Raji (cell line): ENCODE data around the gene LPP.

Experiments used
- POLR2A ChIP-seq: IDR thresholded peaks from 2 replicates; pipeline ENCODE4 v1.6.1; 2011; ENCODE audit warnings: low read depth, low read length, control low read depth; ENCODE audit not compliant: insufficient read depth

The LPP gene

DNA sequence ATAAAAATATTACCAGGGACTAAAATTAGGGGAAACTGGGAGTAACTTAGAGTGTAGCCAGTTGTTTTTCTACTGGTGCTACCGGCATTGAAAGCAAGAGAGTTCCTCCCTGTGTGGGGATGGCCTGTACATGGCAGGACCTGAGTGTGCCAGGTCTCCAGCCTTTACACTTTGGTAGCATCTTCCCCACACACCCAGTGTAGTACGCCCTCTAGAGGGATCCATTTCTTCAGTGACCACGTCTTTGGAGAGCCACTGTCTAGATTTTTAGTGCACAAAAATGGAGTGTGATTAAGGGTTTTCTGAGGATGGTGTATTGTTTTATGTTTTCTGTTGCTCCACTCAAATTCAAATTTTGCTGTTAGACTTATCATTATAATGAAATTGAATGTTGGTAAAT, 510.8 kb downstream of the LPP start:
- no peak for TF ChIP-seq POLR2A

DNA sequence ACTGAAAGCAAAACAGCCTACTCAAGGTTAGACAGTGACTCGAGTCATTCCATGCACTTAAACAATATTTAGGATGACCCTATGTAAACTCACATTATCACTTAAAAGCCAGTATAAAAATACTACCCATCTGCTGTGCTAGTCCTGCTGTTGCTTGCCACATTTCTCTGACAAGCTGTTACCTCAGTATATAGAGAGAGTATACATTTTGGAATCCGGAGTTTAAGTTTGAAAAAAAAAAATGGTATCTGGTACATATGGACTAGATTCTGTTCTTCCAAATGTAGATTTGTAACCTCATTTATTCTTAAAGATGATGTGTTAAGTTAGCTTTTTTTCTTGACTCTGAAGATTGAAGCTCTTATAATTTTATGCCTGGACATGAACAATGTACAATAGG, 514.0 kb downstream of the LPP start:
- TF ChIP-seq POLR2A = no peak

DNA sequence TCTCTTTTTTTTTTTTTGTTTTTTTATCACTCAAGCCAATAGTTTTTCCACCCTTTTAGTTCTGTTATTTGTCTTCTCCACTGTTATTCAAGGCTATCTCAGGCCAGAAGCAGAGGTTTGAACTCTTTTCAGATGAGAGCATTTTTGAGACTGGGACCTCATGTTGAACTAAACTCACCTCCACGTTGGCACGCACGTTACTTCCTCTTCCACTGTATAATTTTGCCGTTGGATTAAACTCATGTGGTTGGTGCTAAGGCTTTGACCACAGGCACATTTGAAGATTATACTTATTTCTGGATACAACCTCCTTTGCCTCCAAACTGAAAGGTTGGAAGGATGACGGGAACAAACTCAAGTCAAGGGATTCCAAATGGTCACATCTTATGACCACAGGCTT, 516.5 kb downstream of the LPP start:
- no peak for TF ChIP-seq POLR2A

DNA sequence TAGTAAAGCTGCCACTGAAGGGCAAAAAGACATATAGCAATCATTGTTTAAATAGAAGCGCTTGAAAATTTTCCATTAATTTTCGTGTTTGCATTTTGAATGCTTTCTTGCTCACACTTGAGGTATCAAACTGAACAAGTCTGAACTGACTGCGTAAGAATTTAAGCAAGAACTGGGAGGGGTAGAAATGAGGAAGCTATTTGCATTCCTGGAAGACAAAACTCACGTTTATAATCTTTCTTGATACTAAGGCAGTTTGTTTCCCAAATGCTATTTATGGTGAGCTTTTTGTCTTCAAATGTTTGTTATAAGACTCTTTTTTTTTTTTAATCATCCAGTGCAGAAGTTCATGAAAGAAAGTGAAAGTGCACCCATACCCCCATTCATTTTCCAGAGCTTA, 518.0 kb downstream of the LPP start:
- no peak for TF ChIP-seq POLR2A

DNA sequence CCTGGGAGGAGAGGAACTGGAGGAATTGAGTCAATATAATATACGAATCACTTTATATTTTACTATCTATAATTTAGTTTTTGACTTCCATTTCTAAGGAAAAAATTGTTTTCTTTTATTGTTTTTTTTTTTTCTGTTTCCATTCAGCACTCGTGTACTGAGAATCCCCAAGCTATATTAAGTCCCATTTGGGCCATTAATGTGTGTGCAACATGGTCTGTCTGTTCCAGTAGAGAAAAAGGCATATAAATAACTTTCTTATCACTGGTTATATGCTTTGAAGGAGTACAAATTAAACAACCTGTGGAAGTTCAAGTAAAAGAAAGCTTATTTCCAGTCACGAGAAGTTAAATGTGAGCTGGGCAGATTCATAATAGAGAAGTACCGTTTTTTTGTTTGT, 518.9 kb downstream of the LPP start:
- TF ChIP-seq POLR2A = no peak

DNA sequence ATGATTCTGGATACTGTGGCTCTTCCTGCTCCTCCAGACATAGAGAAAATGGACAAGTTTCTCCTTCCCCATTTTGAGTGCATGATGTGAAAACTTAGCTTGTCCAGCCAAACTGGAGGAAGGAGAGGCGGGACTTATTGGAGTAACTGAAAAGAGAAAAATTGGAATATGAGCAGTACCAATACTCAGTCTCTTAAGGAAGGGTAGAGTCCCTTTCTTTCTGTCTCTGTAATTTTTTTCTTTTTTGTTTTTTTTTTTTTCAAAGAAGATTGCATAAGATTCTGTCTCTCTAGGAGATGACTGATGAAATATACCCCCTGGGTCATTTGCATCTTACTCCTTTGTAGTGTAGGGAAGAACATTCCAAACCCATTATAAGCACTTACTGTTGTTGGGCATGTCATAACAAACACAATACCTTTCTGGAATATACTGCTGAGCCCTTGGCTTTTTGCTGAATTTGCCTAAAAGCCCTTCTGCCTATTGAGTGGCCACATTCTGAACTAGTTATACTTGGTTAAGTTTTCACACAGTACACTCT, 519.8 kb downstream of the LPP start:
- no peak for TF ChIP-seq POLR2A

DNA sequence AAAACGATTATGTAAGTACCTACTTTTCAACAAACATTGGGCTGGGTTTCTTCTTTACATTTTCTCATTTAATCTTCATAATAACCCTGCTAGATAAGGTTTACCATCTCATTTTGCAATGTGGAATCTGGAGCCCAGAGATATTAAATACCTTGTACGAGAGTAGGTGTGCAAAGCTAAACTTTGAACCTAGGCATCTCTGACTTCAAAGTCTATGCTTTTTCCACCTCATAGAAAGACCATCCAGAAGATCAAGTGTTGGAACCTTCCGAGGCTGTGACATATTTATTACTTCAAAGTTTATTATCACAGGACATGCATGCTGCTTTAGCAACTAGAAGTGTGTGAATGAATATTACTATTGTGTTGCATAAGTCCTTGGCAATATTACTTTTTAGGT, 520.6 kb downstream of the LPP start:
- no peak for TF ChIP-seq POLR2A

DNA sequence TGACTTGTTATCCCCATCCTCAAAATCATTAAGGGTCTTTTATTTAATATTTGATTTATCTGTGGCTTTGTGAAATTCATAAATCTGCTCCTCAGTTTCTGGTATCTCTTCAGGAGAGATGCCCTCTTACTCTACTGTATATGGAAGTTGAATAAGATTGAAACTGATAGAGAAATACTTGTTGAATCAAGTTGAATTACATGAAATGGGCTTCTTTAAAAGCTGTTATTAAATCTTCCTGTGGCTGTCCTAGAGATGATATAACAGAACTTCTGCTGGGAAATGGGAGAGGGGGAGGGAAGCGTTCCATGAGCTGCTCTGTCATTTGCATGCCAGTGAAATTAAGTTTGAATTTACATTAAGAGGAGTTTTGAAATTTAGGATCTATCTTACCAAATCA, 523.4 kb downstream of the LPP start:
- no peak for TF ChIP-seq POLR2A

DNA sequence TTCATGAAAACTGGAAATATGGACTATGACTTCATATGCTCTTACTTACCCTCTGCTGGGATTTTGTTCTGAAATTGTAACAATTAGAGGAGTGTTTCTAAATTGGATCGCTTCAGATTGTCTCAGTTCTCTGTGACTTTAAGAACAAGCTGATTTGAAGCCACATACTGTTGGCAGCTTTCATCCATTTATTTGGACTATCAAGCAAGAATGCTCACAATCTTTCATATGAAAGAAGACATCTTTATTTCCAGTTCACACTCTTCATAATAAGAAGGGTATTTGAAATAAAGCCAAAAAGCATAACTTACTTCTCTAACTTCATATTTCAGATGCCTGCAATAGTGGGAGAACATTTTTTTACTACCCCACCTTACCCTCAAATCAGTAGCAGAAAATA, 526.2 kb downstream of the LPP start:
- no peak for TF ChIP-seq POLR2A

DNA sequence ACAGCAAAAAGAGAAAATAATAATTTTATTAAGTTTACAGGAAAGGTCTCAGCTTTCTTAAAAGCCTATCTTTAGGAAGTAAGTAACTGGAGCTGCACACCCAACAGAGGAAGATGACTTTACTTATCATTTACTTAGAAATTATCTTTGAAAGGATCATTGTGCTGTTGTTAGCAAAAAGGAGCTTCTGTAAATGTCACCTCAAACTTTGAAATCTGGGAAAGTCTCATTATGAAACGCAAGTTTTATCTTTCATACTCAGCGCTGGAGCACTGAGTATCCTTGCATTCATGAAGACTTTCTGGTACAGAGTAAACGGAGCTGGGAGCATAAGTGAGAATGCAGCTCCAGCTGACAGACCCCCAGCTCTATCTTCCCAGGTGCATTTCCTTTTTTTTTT, 526.6 kb downstream of the LPP start:
- TF ChIP-seq POLR2A = no peak

DNA sequence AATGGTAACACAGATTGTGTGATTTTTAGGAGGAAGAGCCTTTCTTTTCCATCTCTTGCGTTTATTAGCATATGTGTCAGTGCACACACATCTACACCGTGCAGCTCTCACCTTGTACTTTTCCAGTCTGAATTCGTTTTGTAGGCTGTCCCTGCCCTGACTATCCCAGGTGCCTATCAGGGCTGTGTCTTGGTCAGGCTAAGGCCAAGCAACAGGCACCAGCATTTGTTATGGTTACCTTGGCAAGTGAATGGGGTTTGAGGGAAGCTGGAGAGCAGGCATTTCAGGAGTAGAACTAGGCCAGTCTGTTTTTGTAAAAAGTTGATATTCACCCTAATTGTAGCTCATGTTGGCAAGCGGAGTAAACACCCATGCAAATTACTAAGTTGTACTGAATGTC, 528.4 kb downstream of the LPP start:
- no peak for TF ChIP-seq POLR2A

DNA sequence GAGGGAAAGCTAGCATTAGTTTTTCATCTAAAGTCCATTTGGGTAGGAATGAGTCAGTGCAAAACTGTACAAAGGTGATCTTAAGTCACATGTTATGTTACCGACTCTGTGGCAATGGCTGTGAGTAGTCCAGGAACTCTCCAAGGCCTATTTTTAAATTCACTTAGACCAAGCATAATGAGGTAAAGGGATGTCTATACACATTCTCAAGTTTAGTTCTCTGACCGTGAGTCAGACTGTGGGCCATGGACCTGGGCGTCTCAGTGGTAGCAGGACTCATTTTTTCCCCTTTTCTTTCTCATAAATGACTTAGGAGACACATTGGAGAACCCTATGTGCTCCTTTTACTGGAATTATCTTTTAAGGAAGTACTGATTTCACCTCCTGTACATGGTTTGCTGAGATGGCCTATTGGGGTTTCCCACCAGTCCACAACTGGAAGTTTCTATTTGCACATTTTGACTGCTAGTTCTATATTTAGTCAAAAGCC, 529.1 kb downstream of the LPP start:
- TF ChIP-seq POLR2A = no peak

DNA sequence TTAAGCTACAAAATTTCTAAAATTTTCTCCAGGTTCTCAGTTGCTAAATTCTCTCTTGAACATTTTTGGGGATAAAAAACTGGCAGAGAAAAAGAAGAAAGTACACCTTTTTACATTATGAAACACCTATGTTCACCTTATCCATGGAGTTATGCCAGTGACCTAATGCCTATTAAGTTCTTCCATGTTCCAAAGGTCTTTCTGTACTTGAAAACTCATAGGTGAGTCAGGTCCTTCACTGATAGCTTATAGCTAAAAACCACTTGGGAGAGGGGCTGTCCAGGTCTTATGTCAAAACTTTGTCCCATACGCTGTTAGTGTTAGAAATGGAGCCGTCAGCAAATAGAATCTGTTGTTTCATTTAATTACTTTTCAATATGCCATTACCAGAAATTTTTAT, 530.3 kb downstream of the LPP start:
- no peak for TF ChIP-seq POLR2A

DNA sequence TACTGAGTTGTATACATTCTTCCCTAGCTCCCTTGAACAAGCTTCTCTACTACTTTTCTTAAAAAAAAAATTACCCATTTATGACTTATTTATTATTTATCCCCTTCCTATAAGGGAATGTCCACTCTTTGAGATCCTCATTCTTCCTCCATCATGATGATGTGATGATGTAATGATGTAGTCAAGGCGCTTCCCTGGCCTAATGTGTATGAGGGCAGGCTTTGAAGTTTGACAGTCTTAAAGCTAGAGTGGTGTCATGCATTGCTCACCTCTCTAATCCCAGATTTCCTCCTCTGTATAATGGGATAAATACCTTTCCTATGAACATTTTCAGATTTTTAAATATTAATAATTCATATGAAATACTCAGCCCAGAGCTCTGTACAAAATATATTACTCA, 531.8 kb downstream of the LPP start:
- TF ChIP-seq POLR2A = no peak

DNA sequence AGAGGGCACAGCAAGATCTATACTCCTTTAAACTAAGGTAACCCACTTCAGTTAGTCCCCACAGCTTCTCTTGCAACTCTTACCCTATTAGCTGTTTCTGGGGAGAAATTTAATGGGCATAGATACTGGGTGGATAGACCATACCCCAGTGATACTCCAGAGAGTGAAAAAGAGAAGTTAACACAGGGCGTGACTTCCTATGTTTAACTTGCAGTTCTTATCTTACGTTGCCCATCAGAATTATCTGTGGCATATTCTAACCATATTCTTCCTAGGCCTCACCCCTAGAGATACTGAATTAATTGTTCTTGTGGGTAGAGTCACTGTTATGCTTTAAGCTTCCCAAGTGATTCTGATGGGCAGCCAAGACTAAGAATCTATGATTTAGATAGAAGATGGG, 532.4 kb downstream of the LPP start:
- no peak for TF ChIP-seq POLR2A

DNA sequence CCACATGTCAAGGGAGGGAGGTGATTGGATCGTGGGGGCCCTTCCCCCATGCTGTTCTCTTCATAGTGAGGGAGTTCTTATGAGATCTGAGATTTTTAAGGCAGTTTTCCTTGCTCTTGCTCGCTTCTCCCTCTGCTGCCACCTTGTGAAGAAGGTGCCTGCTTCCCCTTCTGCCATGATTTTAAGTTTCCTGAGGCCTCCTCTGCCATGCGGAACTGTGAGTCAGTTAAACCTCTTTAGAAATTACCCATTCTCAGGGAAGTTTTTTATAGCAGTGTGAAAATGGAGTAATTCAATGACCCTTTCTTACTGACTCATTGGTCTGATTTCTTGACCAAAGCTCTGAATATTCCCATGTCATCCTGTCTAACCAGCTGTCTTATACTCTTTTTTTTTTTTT, 533.4 kb downstream of the LPP start:
- no peak for TF ChIP-seq POLR2A

DNA sequence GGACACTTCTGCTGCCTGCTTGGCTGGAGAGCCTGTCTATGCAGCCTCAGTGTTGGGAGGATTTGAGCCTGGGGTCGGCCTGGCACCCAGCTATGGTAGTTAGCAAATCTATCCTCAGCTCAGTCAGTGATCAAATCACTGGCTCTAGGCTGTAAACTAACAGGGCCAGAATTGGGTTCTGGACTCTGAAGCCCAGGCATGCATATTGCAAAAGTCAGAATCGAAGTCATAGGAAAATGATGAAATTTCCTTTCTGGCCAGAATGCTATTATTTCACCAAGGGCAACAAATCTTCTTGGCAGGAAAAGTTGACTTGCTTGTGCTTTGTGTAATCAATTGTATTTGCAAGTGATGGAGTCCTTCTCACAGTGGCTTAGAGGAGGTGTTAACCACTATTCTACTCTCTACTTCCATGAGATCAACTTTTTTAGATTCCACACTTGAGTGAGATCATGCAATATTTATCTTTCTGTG, 535.2 kb downstream of the LPP start:
- no peak for TF ChIP-seq POLR2A
